Vagina (tissue), 2 donors: Measurements from ENCODE around the gene MPST. TPM values are rescaled to one million over a fixed set of nuclear protein-coding genes. Genes with fewer than 3 reads are reported as not detected.
"Not testable (repeated sequence)": the region's sequence is repeated elsewhere in the genome, so short reads cannot be mapped to it uniquely, and the experiment has no call there.

Experiments used
- DNase-seq, 2 donors: peaks; one replicate each; pipeline ENCODE4 v3.0.0-alpha.2; 2017; ENCODE audit errors: extremely low spot score in 2 of 2
- H3K27ac ChIP-seq: fragments of 200-600 bp; sonication (generic); one replicate; pipeline ENCODE4 v1.5.1; 2019
- H3K27me3 ChIP-seq: fragments of 200-600 bp; sonication (generic); one replicate; pipeline ENCODE4 v1.5.1; 2019
- H3K36me3 ChIP-seq, 2 donors: fragments of 200-600 bp; sonication (generic); one replicate each; pipeline ENCODE4 v1.5.1; 2017 to 2019
- H3K4me1 ChIP-seq: fragments of 200-600 bp; sonication (generic); one replicate; pipeline ENCODE4 v1.5.1; 2019
- H3K4me3 ChIP-seq, 2 donors: fragments of 200-600 bp; sonication (generic); 1 replicate in 1 of 2; 2 replicates in 1 of 2; pipeline ENCODE4 v1.5.1; 2016 to 2019
- H3K9me3 ChIP-seq: fragments of 200-600 bp; sonication (generic); one replicate; pipeline ENCODE4 v1.5.1; 2019
- POLR2A ChIP-seq, 2 donors: fragments of 450-650 bp; IDR thresholded peaks; one replicate each; pipeline ENCODE4 v1.6.1; 2017; ENCODE audit warnings: antibody characterized with exemption in 2 of 2, mild to moderate bottlenecking in 2 of 2, moderate library complexity in 2 of 2
- POLR2AphosphoS5 ChIP-seq, 2 donors: sonication (generic); formaldehyde crosslinking; IDR thresholded peaks; one replicate each; pipeline ENCODE4 v1.9.0; 2017; ENCODE audit warnings: antibody characterized with exemption in 2 of 2, mild to moderate bottlenecking in 2 of 2, low read depth in 1 of 2; ENCODE audit not compliant: insufficient read depth in 1 of 2
- intact Hi-C: fragments of 100-400 bp; cut with DNase I; formaldehyde crosslinking; loops from one replicate; pipeline ENCODE4 v1.15.1; 2023
- total RNA-seq: library from RNA; depleted of rRNA; stranded (reverse); fragments of >200 nt; gene quantifications from one replicate; pipeline ENCODE4 v1.2.3, GENCODE V29; 2016
- TF ChIP-seq, protein P1 (sequence below), 3 experiments: fragments of 450-650 bp in 2 of 3; fragments of 200-600 bp in 1 of 3; sonication (generic) in 1 of 3; IDR thresholded peaks; one replicate each; pipeline ENCODE4 v1.5.1; 2017 to 2019; ENCODE audit warnings: antibody characterized with exemption in 3 of 3, mild to moderate bottlenecking in 2 of 3, moderate library complexity in 2 of 3

The MPST gene
- total RNA-seq, 1 donor from 2014 or later = 126 TPM

DNA sequence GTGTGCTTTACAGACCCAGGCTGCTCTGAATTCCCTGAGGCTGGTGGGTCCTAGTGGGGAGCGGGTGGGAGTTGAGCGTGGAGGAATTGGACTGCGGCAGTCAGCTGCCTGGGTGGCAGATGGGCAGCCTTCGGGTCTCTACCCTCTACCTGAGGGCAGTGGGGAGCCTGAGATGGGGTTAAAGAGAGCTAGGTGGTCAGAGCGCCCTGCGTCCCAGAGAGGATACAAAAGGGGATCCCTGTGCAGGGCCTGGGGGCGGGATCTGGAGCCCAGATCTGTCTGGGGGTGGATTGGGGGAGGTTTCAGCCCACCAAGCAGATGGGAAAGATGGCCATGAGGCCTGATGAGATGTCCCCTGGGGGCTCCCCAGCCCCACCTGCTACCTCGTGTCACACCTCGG lies 50.2 kb downstream of the MPST start:
- no peak overlapping the region for H3K27ac ChIP-seq
- TF ChIP-seq, protein P1, sequence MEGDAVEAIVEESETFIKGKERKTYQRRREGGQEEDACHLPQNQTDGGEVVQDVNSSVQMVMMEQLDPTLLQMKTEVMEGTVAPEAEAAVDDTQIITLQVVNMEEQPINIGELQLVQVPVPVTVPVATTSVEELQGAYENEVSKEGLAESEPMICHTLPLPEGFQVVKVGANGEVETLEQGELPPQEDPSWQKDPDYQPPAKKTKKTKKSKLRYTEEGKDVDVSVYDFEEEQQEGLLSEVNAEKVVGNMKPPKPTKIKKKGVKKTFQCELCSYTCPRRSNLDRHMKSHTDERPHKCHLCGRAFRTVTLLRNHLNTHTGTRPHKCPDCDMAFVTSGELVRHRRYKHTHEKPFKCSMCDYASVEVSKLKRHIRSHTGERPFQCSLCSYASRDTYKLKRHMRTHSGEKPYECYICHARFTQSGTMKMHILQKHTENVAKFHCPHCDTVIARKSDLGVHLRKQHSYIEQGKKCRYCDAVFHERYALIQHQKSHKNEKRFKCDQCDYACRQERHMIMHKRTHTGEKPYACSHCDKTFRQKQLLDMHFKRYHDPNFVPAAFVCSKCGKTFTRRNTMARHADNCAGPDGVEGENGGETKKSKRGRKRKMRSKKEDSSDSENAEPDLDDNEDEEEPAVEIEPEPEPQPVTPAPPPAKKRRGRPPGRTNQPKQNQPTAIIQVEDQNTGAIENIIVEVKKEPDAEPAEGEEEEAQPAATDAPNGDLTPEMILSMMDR (IDR thresholded peaks at IDR 0.05) = no peak
- TF ChIP-seq POLR2A (IDR thresholded peaks at IDR 0.05) (no peak), POLR2AphosphoS5 (IDR thresholded peaks at IDR 0.05; ENCODE audit: insufficient read depth in 1 of 2, low read depth in 1 of 2) (no peak)
- no peaks in the 10 kb centered on the region for H3K9me3 ChIP-seq
- intact Hi-C loops = no loop called here
- H3K4me3 ChIP-seq = no peak overlapping the region
- DNase-seq = no peak
- H3K36me3 ChIP-seq = no peaks in the 10 kb centered on the region
- no peaks in the 10 kb centered on the region for H3K4me1 ChIP-seq
- H3K27me3 ChIP-seq = peaks cover 10% of the 10 kb centered on the region

DNA sequence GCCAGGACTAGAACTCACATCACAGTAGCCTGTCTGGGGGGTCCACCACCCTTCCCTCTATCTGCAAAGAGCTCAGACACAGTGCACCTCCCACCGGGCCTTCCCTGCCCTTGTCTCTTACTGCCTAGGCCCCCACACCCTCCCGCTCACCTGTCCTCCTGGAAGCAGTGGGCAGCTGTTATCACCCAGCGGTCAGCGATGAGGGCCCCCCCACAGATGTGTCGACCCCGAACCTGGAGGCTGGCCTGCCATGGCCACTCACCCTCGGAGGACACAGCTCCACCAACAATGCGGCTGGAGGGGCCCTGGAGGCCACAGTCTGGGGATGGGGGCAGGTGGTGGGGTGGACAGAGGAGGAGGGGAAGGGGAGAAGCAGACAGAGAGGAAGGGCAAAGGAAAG lies 50.8 kb downstream of the MPST start:
- Histone ChIP-seq H3K27me3 (peaks cover 10% of the 10 kb centered on the region), H3K9me3 (no peaks in the 10 kb centered on the region), H3K27ac (no peak overlapping the region), H3K4me1 (no peaks in the 10 kb centered on the region), H3K4me3 (no peak overlapping the region), H3K36me3 (no peaks in the 10 kb centered on the region)
- intact Hi-C loops = no loop called here
- DNase-seq = no peak
- TF ChIP-seq POLR2AphosphoS5 (IDR thresholded peaks at IDR 0.05; ENCODE audit: insufficient read depth in 1 of 2, low read depth in 1 of 2) = no peak
- TF ChIP-seq, protein P1 (IDR thresholded peaks at IDR 0.05) = no peak
- no peak for TF ChIP-seq POLR2A (IDR thresholded peaks at IDR 0.05)

DNA sequence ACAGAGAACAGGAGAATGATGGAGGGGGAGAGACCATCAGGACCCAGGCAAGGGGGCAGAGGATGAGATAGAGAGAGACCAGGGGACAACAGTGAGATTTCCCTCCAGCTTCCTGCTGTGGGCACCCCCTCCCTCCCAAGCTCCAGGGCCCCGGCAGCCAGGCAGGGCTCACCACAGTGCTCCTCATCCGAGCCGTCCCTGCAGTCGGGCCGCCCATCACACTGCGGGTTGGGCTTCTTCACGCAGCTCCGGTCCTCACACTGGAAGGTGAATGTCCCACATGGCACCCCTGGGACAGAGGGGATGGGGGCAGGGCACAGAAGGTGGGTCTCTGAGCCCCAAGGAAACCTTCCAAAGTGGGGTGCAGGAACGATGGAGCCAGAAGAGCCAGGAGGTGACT lies 51.2 kb downstream of the MPST start:
- intact Hi-C loops = no loop called here
- DNase-seq = no peak
- no peak overlapping the region for H3K27ac ChIP-seq
- no peaks in the 10 kb centered on the region for H3K9me3 ChIP-seq
- TF ChIP-seq POLR2AphosphoS5 (IDR thresholded peaks at IDR 0.05; ENCODE audit: insufficient read depth in 1 of 2, low read depth in 1 of 2) (no peak), POLR2A (IDR thresholded peaks at IDR 0.05) (no peak)
- TF ChIP-seq, protein P1 (IDR thresholded peaks at IDR 0.05) = no peak
- H3K4me1 ChIP-seq = no peaks in the 10 kb centered on the region
- H3K27me3 ChIP-seq = peaks cover 10% of the 10 kb centered on the region
- H3K36me3 ChIP-seq = no peaks in the 10 kb centered on the region
- no peak overlapping the region for H3K4me3 ChIP-seq

DNA sequence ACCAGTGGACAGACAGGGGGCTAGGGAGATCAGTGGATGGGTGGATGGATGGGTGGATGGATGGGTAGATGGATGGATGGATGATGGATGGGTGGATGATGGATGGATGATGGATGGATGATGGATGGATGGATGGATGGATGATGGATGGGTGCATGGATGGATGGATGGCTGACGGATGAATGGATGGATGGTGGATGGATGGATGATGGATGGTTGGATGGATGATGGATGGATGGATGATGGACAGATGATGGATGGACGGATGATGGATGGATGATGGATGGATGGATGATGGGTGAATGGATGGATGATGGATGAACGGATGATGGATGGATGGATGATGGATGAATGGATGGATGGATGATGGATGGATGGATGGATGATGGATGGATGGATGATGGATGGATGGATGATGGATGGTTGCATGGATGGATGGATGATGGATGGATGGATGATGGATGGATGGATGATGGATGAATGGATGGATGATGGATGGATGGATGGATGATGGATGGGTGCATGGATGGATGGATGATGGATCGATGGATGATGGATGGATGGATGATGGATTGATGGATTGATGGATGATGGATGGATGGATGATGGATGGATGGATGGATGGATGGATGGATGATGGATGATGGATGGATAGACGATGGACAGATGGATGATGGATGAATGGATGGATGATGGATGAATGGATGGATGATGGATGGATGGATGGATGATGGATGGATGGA lies 52.5 kb downstream of the MPST start:
- intact Hi-C loops = not testable (repeated sequence)

DNA sequence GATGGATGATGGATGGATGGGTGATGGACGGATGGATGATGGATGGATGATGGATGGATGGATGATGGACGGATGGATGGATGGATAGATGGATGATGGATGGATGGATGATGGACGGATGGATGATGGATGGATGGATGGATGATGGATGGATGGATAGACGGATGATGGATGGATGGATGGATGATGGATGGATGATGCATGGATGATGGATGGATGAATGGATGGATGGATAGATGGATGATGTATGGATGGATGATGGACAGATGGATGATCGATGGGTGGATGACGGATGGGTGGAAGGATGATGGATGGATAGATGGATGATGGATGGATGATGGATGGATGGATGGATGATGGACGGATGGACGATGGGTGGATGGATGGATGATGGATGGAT lies 53.1 kb downstream of the MPST start:
- H3K9me3 ChIP-seq = no peaks in the 10 kb centered on the region
- DNase-seq = no peak
- no peaks in the 10 kb centered on the region for H3K4me1 ChIP-seq
- intact Hi-C loops = no loop called here
- no peak overlapping the region for H3K4me3 ChIP-seq
- H3K27me3 ChIP-seq = peaks cover 10% of the 10 kb centered on the region
- no peak overlapping the region for H3K27ac ChIP-seq
- no peaks in the 10 kb centered on the region for H3K36me3 ChIP-seq
- TF ChIP-seq, protein P1 (IDR thresholded peaks at IDR 0.05) = no peak
- TF ChIP-seq POLR2AphosphoS5 (IDR thresholded peaks at IDR 0.05; ENCODE audit: insufficient read depth in 1 of 2, low read depth in 1 of 2) (no peak), POLR2A (IDR thresholded peaks at IDR 0.05) (no peak)

More for the DNA sequence above, 52.5 kb downstream of the MPST start:
- H3K4me3 ChIP-seq, DNase-seq, H3K27me3 ChIP-seq, H3K4me1 ChIP-seq, H3K9me3 ChIP-seq, H3K36me3 ChIP-seq, H3K27ac ChIP-seq: not testable (repeated sequence)
